Trophoblast cell (in vitro differentiated cells and primary cell): ENCODE results near the gene ANKRD60.

Experiments used
- DNase-seq, 2 donors: peaks; one replicate each; pipeline ENCODE4 v3.0.0-alpha.2; 2016
- H2AFZ ChIP-seq: 2 replicates; pipeline ENCODE4 v1.6.1; 2013; ENCODE audit warnings: low read length, moderate library complexity, mild to moderate bottlenecking; ENCODE audit not compliant: insufficient read depth, poor library complexity
- H2AK5ac ChIP-seq: 2 replicates; pipeline ENCODE4 v1.6.1; 2013; ENCODE audit warnings: mild to moderate bottlenecking, low read length
- H2BK120ac ChIP-seq: 2 replicates; pipeline ENCODE4 v1.6.1; 2013; ENCODE audit warnings: low read length, mild to moderate bottlenecking, moderate library complexity; ENCODE audit not compliant: insufficient read depth, poor library complexity
- H2BK12ac ChIP-seq: 2 replicates; pipeline ENCODE4 v1.6.1; 2013; ENCODE audit warnings: mild to moderate bottlenecking, low read length, moderate library complexity
- H2BK5ac ChIP-seq: 2 replicates; pipeline ENCODE4 v1.6.1; 2013; ENCODE audit warnings: low read length, low read depth, moderate library complexity, mild to moderate bottlenecking; ENCODE audit not compliant: poor library complexity
- H3K14ac ChIP-seq: 2 replicates; pipeline ENCODE4 v1.6.1; 2013; ENCODE audit warnings: mild to moderate bottlenecking, low read length
- H3K18ac ChIP-seq: 2 replicates; pipeline ENCODE4 v1.6.1; 2013; ENCODE audit warnings: mild to moderate bottlenecking, low read length
- H3K23ac ChIP-seq: 2 replicates; pipeline ENCODE4 v1.6.1; 2013; ENCODE audit warnings: low read length
- H3K27ac ChIP-seq: 2 replicates; pipeline ENCODE4 v1.5.1; 2013; ENCODE audit warnings: low read depth, mild to moderate bottlenecking, inconsistent platforms, low read length, moderate library complexity
- H3K27me3 ChIP-seq: 2 replicates; pipeline ENCODE4 v1.6.1; 2013; ENCODE audit warnings: inconsistent platforms, mild to moderate bottlenecking, low read length, moderate library complexity; ENCODE audit not compliant: insufficient read depth
- H3K36me3 ChIP-seq, 2 experiments: 1 replicate in 1 of 2; 2 replicates in 1 of 2; pipeline ENCODE4 v1.6.1; 2013; ENCODE audit warnings: low read length in 2 of 2, mild to moderate bottlenecking in 2 of 2, moderate library complexity in 1 of 2; ENCODE audit not compliant: insufficient read depth in 2 of 2, control insufficient read depth in 1 of 2
- H3K4ac ChIP-seq: 2 replicates; pipeline ENCODE4 v1.6.1; 2013; ENCODE audit warnings: low read depth, mild to moderate bottlenecking, low read length, moderate library complexity
- H3K4me1 ChIP-seq, 2 experiments: 1 replicate in 1 of 2; 2 replicates in 1 of 2; pipeline ENCODE4 v1.6.1; 2013; ENCODE audit warnings: low read length in 2 of 2, mild to moderate bottlenecking in 2 of 2, moderate library complexity in 1 of 2; ENCODE audit not compliant: insufficient read depth in 2 of 2, control insufficient read depth in 1 of 2
- H3K4me2 ChIP-seq: 2 replicates; pipeline ENCODE4 v1.6.1; 2013; ENCODE audit warnings: inconsistent platforms, mild to moderate bottlenecking, low read length, moderate library complexity
- H3K4me3 ChIP-seq: 2 replicates; pipeline ENCODE4 v1.5.1; 2013; ENCODE audit warnings: mild to moderate bottlenecking, low read depth, low read length, inconsistent platforms
- H3K79me1 ChIP-seq: one replicate; pipeline ENCODE4 v1.6.1; 2013; ENCODE audit warnings: low read length
- H3K79me2 ChIP-seq: 2 replicates; pipeline ENCODE4 v1.6.1; 2013; ENCODE audit warnings: low read length, mild to moderate bottlenecking; ENCODE audit not compliant: control insufficient read depth, insufficient read depth, poor library complexity
- H3K9ac ChIP-seq: 2 replicates; pipeline ENCODE4 v1.6.1; 2013; ENCODE audit warnings: mild to moderate bottlenecking, low read length
- H3K9me3 ChIP-seq: 2 replicates; pipeline ENCODE4 v1.6.1; 2013; ENCODE audit warnings: low read depth, mild to moderate bottlenecking, control low read depth, inconsistent platforms, low read length; ENCODE audit not compliant: insufficient read depth
- H4K12ac ChIP-seq: 2 replicates; pipeline ENCODE4 v1.6.1; 2013; ENCODE audit warnings: low read depth, mild to moderate bottlenecking, low read length, moderate library complexity
- H4K8ac ChIP-seq: 2 replicates; pipeline ENCODE4 v1.6.1; 2013; ENCODE audit warnings: low read depth, mild to moderate bottlenecking, low read length, moderate library complexity
- H4K91ac ChIP-seq: one replicate; pipeline ENCODE4 v1.6.1; 2013; ENCODE audit warnings: low read depth, mild to moderate bottlenecking, low read length, moderate library complexity
- WGBS: extraction: QIAGEN DNeasy Blood & Tissue Kit; methylation state at CpG from one replicate; pipeline ENCODE4 v1.1.7; 2013; ENCODE audit warnings: missing lambda C conversion rate; ENCODE audit not compliant: insufficient read length, insufficient coverage; ENCODE audit errors: extremely low coverage; 5-methylcytosine and 5-hydroxymethylcytosine counted together

ANKRD60 gene

DNA sequence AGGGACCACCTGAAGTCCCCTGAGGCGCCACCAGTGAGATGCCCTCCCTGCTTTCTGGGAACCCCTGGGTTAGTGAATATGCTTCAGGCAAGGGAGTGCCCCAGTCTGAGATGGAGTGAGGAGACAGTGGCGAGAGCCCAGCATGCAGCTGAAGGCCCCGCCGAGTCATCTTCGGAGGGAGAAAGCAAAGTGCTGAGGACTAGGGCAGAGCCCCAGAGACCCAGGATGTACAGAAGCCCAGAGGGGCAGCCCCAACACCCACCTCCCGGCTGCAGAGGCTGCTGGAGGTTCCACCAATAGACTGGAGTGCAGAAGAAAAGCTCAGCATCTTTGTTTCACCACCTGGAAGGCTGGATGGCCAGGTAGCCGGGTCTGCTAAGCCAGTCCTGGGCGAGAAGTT lies 14.1 kb downstream of the ANKRD60 start:
- Histone ChIP-seq H3K4me3 (no peak overlapping the region), H4K12ac (no peak overlapping the region), H3K18ac (no peak overlapping the region), H3K27me3 (no peaks in the 10 kb centered on the region), H3K14ac (no peak overlapping the region), H3K9me3 (peaks cover 11% of the 10 kb centered on the region), H3K36me3 (no peaks in the 10 kb centered on the region), H3K9ac (no peak overlapping the region), H2AFZ (no peak overlapping the region), H4K91ac (no peak overlapping the region), H3K79me2 (no peaks in the 10 kb centered on the region), H2BK120ac (no peak overlapping the region), H3K23ac (no peak overlapping the region), H2AK5ac (no peak overlapping the region), H2BK5ac (no peak overlapping the region), H3K4me1 (no peaks in the 10 kb centered on the region), H4K8ac (no peak overlapping the region), H3K79me1 (no peaks in the 10 kb centered on the region), H3K27ac (no peak overlapping the region), H3K4ac (no peak overlapping the region), H3K4me2 (no peak overlapping the region), H2BK12ac (no peak overlapping the region)
- DNase-seq: no peak
- WGBS: no CpG with 5 or more reads among the region's 8 CpGs

DNA sequence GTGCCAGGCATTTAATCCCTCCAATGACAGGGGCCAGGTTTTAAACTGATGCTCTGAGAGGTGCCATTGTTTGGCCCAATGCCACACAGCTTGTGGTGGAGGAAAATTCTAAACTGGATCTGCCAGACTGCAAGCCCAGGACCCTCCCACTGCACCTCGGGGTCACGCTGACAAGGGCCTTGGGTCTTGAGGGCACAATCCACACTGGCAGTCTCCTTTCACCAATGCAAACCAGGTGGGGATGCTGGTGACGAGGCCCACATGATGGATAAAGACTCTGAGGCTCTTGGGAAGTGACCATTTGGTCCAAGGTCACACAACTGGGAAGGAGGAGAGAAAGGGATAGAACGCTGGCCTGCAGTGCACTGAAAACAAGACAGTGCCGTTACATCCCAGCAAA lies 14.7 kb downstream of the ANKRD60 start:
- Histone ChIP-seq H3K79me1 (no peaks in the 10 kb centered on the region), H2BK120ac (no peak overlapping the region), H3K9ac (no peak overlapping the region), H3K4me1 (no peaks in the 10 kb centered on the region), H3K9me3 (peaks cover 8% of the 10 kb centered on the region), H2AK5ac (no peak overlapping the region), H4K91ac (no peak overlapping the region), H4K12ac (no peak overlapping the region), H3K23ac (peak overlapping the region; percentile 70), H3K36me3 (no peaks in the 10 kb centered on the region), H3K18ac (no peak overlapping the region), H4K8ac (no peak overlapping the region), H3K27ac (no peak overlapping the region), H2BK5ac (no peak overlapping the region), H3K4me3 (peak overlapping the region; percentile 11), H3K4ac (no peak overlapping the region), H2BK12ac (no peak overlapping the region), H3K27me3 (no peaks in the 10 kb centered on the region), H3K14ac (no peak overlapping the region), H3K4me2 (no peak overlapping the region), H3K79me2 (no peaks in the 10 kb centered on the region), H2AFZ (no peak overlapping the region)
- WGBS: no CpG with 5 or more reads among the region's 5 CpGs
- no peak for DNase-seq

DNA sequence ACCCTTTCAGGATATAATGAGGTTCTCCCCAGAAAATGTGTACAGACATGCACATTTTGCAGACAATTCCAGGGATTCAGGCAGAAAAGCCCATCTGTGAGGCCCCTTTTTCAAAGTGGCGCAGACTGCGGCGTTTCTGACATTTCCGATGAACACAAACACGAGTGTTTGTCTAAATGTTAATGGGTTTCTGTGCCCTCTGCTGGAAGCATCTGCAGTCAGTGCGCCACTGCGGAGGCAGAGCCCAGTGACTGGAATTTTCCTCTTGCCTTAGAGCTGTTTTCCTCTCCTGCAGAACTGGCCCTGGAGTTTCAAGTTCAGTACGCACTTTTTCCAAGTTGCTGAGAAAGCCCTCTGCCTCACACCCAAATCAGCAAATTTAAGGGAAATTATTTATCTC lies 15.3 kb downstream of the ANKRD60 start:
- Histone ChIP-seq H3K27me3 (no peaks in the 10 kb centered on the region), H3K9me3 (peaks cover 4% of the 10 kb centered on the region), H3K4me1 (no peaks in the 10 kb centered on the region), H3K36me3 (no peaks in the 10 kb centered on the region), H3K9ac (no peak overlapping the region), H2BK12ac (no peak overlapping the region), H3K14ac (no peak overlapping the region), H3K79me1 (no peaks in the 10 kb centered on the region), H4K91ac (no peak overlapping the region), H4K12ac (no peak overlapping the region), H3K4me3 (no peak overlapping the region), H3K79me2 (no peaks in the 10 kb centered on the region), H3K23ac (no peak overlapping the region), H3K4me2 (no peak overlapping the region), H2AFZ (no peak overlapping the region), H2BK5ac (no peak overlapping the region), H3K27ac (no peak overlapping the region), H2AK5ac (no peak overlapping the region), H3K4ac (no peak overlapping the region), H3K18ac (no peak overlapping the region), H2BK120ac (no peak overlapping the region), H4K8ac (no peak overlapping the region)
- DNase-seq: no peak
- no CpG with 5 or more reads among the region's 8 CpGs for WGBS

DNA sequence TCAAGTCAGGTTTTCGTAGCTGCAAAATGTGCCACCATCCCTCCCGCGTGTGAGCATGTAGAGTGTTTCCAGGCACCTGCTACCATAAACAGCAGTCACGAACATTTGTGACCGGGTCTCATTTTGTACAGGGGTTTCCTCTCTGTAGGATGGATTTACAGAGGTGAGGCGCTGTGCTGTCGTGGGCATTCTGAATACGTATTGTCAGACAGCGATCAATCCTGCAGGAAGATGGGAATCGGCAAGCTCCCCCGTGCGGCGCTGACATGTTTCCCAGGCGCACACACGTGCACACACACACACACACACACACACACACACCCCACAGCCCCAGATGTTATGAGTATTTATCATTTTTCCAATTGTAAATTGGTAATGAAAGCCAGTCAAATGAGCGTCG lies 15.8 kb downstream of the ANKRD60 start:
- Histone ChIP-seq H2BK12ac (no peak overlapping the region), H3K9ac (no peak overlapping the region), H3K36me3 (no peaks in the 10 kb centered on the region), H3K4ac (no peak overlapping the region), H4K12ac (no peak overlapping the region), H2AFZ (no peak overlapping the region), H3K27me3 (no peaks in the 10 kb centered on the region), H4K8ac (no peak overlapping the region), H4K91ac (no peak overlapping the region), H3K14ac (no peak overlapping the region), H2BK5ac (no peak overlapping the region), H2BK120ac (no peak overlapping the region), H3K27ac (no peak overlapping the region), H3K4me3 (no peak overlapping the region), H3K79me1 (no peaks in the 10 kb centered on the region), H3K4me1 (no peaks in the 10 kb centered on the region), H3K9me3 (peaks cover 4% of the 10 kb centered on the region), H3K4me2 (no peak overlapping the region), H2AK5ac (no peak overlapping the region), H3K79me2 (no peaks in the 10 kb centered on the region), H3K23ac (no peak overlapping the region), H3K18ac (no peak overlapping the region)
- no CpG with 5 or more reads among the region's 17 CpGs for WGBS
- DNase-seq: no peak
